HCT116 (cell line): Measurements from ENCODE around the gene VGF.

ENCODE experiments used
- CBX3 ChIP-seq: IDR thresholded peaks from 2 replicates; pipeline ENCODE4 v1.6.1; 2012; ENCODE audit warnings: low read depth
- EZH2 ChIP-seq: fragments of 200-600 bp; sonication (generic); IDR thresholded peaks from 2 replicates; pipeline ENCODE4 v1.6.1; 2017; ENCODE audit warnings: antibody characterized with exemption, mixed run types
- FOSL1 ChIP-seq: IDR thresholded peaks from 2 replicates; pipeline ENCODE4 v1.6.1; 2012; ENCODE audit warnings: low read depth
- JUND ChIP-seq: IDR thresholded peaks from 2 replicates; pipeline ENCODE4 v1.6.1; 2012
- POLR2A ChIP-seq: IDR thresholded peaks from 2 replicates; pipeline ENCODE4 v1.7.0; 2011; ENCODE audit warnings: borderline replicate concordance; ENCODE audit not compliant: insufficient read depth, insufficient read length; ENCODE audit errors: extremely low read depth
- POLR2AphosphoS5 ChIP-seq: IDR thresholded peaks from 2 replicates; pipeline ENCODE4 v1.6.1; 2011; ENCODE audit warnings: mild to moderate bottlenecking, low read depth, low read length, moderate library complexity
- RAD21 ChIP-seq: IDR thresholded peaks from 2 replicates; pipeline ENCODE4 v1.6.1; 2012; ENCODE audit warnings: low read depth, mild to moderate bottlenecking
- SIN3A ChIP-seq: IDR thresholded peaks from 2 replicates; pipeline ENCODE4 v1.6.1; 2012; ENCODE audit warnings: low read depth
- SRF ChIP-seq: IDR thresholded peaks from 2 replicates; pipeline ENCODE4 v1.6.1; 2012; ENCODE audit warnings: low read depth
- YY1 ChIP-seq: IDR thresholded peaks from 2 replicates; pipeline ENCODE4 v1.6.1; 2011; ENCODE audit warnings: low read length, low read depth, moderate library complexity, mild to moderate bottlenecking; ENCODE audit not compliant: insufficient replicate concordance; ENCODE audit errors: extremely low read depth
- TF ChIP-seq, protein P1 (sequence below), 3 experiments: fragments of 200-600 bp in 1 of 3; sonication (generic) in 1 of 3; IDR thresholded peaks in 2 of 3; conservative IDR thresholded peaks in 1 of 3; 2 replicates each; pipeline ENCODE4 v1.5.1; 2012 to 2017; ENCODE audit warnings: low read depth in 2 of 3, low read length in 2 of 3, antibody characterized with exemption in 1 of 3, borderline replicate concordance in 1 of 3, control low read depth in 1 of 3, mild to moderate bottlenecking in 1 of 3, mixed read lengths in 1 of 3, mixed run types in 1 of 3, moderate library complexity in 1 of 3; ENCODE audit not compliant: insufficient read depth in 1 of 3
- TF ChIP-seq, protein P2 (sequence below): IDR thresholded peaks from 2 replicates; pipeline ENCODE4 v1.6.1; 2012
- TF ChIP-seq, protein P3 (sequence below): IDR thresholded peaks from 2 replicates; pipeline ENCODE4 v1.6.1; 2012

DNA sequence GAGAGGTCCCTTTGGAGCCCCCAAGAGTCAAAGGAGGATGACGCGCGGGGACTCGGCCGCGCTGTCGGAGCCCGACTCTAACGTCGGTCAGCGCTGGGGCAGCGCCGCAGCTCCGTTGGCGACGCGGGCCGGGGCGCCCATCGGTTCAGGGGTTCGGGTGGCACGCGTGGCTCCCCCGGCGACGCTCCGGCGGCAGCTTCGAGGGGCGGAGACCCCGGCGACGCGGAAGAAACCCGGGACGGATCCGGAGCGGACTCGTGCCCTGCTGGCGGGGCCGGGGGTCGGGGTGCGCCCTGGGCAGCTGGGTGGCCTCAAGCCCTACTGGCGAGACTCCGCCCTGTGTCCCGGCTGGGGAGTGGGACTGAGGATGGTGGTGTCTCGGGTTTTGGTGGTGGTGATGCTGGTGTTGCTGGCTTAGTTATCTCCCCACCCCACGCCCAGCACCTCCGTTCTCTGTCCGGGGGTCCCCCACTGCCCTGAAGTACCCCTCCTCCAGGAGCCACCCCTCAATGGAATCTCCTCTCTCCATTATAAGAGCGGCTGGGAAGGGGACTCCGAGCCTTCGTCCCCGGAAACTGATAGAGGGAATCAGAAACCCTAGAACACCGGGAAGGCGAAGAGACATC, 14.9 kb upstream of the VGF start, which contains the start of gene NAT16:
- TF ChIP-seq SIN3A (no peak), CBX3 (no peak), POLR2AphosphoS5 (no peak), FOSL1 (no peak), EZH2 (no peak), YY1 (no peak), RAD21 (no peak), POLR2A (no peak), SRF (no peak), JUND (no peak)
- TF ChIP-seq, protein P1, sequence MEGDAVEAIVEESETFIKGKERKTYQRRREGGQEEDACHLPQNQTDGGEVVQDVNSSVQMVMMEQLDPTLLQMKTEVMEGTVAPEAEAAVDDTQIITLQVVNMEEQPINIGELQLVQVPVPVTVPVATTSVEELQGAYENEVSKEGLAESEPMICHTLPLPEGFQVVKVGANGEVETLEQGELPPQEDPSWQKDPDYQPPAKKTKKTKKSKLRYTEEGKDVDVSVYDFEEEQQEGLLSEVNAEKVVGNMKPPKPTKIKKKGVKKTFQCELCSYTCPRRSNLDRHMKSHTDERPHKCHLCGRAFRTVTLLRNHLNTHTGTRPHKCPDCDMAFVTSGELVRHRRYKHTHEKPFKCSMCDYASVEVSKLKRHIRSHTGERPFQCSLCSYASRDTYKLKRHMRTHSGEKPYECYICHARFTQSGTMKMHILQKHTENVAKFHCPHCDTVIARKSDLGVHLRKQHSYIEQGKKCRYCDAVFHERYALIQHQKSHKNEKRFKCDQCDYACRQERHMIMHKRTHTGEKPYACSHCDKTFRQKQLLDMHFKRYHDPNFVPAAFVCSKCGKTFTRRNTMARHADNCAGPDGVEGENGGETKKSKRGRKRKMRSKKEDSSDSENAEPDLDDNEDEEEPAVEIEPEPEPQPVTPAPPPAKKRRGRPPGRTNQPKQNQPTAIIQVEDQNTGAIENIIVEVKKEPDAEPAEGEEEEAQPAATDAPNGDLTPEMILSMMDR (IDR thresholded peaks at IDR 0.05 in 2 of 3, conservative IDR thresholded peaks at IDR 0.05 in 1 of 3; ENCODE audit: borderline replicate concordance in 1 of 3, insufficient read depth in 1 of 3, low read depth in 2 of 3, low read length in 2 of 3): no peak
- TF ChIP-seq, protein P2, sequence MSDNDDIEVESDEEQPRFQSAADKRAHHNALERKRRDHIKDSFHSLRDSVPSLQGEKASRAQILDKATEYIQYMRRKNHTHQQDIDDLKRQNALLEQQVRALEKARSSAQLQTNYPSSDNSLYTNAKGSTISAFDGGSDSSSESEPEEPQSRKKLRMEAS: no peak
- TF ChIP-seq, protein P3, sequence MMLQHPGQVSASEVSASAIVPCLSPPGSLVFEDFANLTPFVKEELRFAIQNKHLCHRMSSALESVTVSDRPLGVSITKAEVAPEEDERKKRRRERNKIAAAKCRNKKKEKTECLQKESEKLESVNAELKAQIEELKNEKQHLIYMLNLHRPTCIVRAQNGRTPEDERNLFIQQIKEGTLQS: no peak
